Fibroblast of lung (primary cell): ENCODE data around the gene HLA-DOA. TPM values are rescaled to one million over a fixed set of nuclear protein-coding genes. Genes with fewer than 3 reads are reported as not detected.

ENCODE experiments used
- DNase-seq, 2 donors: peaks; one replicate each; pipeline versions ENCODE4 v3.0.0 to v3.0.0-alpha.2; 2010; ENCODE audit warnings: low read depth in 2 of 2
- H2AFZ ChIP-seq: 2 replicates; pipeline ENCODE4 v1.5.1; 2012; ENCODE audit warnings: low read length, control low read depth, inconsistent platforms
- H3K27ac ChIP-seq: 2 replicates; pipeline ENCODE4 v1.5.1; 2011; ENCODE audit warnings: low read length, control low read depth; ENCODE audit not compliant: insufficient read depth
- H3K27me3 ChIP-seq: 2 replicates; pipeline ENCODE4 v1.5.1; 2011; ENCODE audit warnings: mild to moderate bottlenecking, low read length; ENCODE audit not compliant: control insufficient read depth, insufficient read depth
- H3K36me3 ChIP-seq: 2 replicates; pipeline ENCODE4 v1.5.1; 2011; ENCODE audit warnings: low read length; ENCODE audit not compliant: control insufficient read depth, insufficient read depth
- H3K4me1 ChIP-seq: 2 replicates; pipeline ENCODE4 v1.5.1; 2011; ENCODE audit warnings: low read length; ENCODE audit not compliant: control insufficient read depth, insufficient read depth; ENCODE audit errors: extremely low read depth
- H3K4me2 ChIP-seq: 2 replicates; pipeline ENCODE4 v1.5.1; 2011; ENCODE audit warnings: low read length, control low read depth; ENCODE audit not compliant: insufficient read depth; ENCODE audit errors: extremely low read depth
- H3K4me3 ChIP-seq, 4 experiments: fragments of 200-600 bp in 1 of 4; sonication (generic) in 1 of 4; replicated peaks in 1 of 4; 2 replicates each; pipeline ENCODE4 v1.5.1; 2011 to 2016; ENCODE audit warnings: low read length in 4 of 4, low read depth in 3 of 4, mild to moderate bottlenecking in 3 of 4, control low read depth in 2 of 4, inconsistent platforms in 1 of 4, mixed read lengths in 1 of 4; ENCODE audit not compliant: insufficient read depth in 1 of 4; ENCODE audit errors: control extremely low read depth in 1 of 4
- H3K79me2 ChIP-seq: 2 replicates; pipeline ENCODE4 v1.5.1; 2012; ENCODE audit warnings: mild to moderate bottlenecking, low read length, inconsistent platforms; ENCODE audit not compliant: control insufficient read depth, insufficient read depth
- H3K9ac ChIP-seq: 2 replicates; pipeline ENCODE4 v1.5.1; 2011; ENCODE audit warnings: mild to moderate bottlenecking, low read length, control low read depth; ENCODE audit not compliant: insufficient read depth
- H3K9me3 ChIP-seq: 2 replicates; pipeline ENCODE4 v1.5.1; 2012; ENCODE audit warnings: low read depth, low read length; ENCODE audit not compliant: control insufficient read depth, insufficient read depth
- H4K20me1 ChIP-seq: 2 replicates; pipeline ENCODE4 v1.5.1; 2011; ENCODE audit warnings: low read length; ENCODE audit not compliant: control insufficient read depth, insufficient read depth; ENCODE audit errors: extremely low read depth
- EZH2 ChIP-seq: IDR thresholded peaks from 2 replicates; pipeline ENCODE4 v1.5.1; 2012; ENCODE audit warnings: low read length, control low read depth, mild to moderate bottlenecking; ENCODE audit errors: missing control alignments
- polyA plus RNA-seq, 2 donors: library from polyadenylated mRNA; depleted of rRNA in 1 of 2; stranded (reverse) in 1 of 2; unstranded in 1 of 2; fragments of >200 nt; gene quantifications; 2 replicates each; pipeline ENCODE4 v1.2.1, GENCODE V29; 2011 to 2012; ENCODE audit warnings: missing spikeins in 1 of 2
- total RNA-seq: library from RNA; depleted of rRNA; stranded (reverse); fragments of >200 nt; gene quantifications from 2 replicates; pipeline ENCODE4 v1.2.1, GENCODE V29; 2014
- TF ChIP-seq, protein P1 (sequence below), 2 donors: IDR thresholded peaks in 1 of 2; conservative IDR thresholded peaks in 1 of 2; 1 replicate in 1 of 2; 2 replicates in 1 of 2; pipeline ENCODE4 v1.5.1; 2011 to 2012; ENCODE audit warnings: low read length in 2 of 2, control low read depth in 1 of 2, inconsistent platforms in 1 of 2, low read depth in 1 of 2, mild to moderate bottlenecking in 1 of 2

Gene HLA-DOA
- total and polyA plus RNA-seq, 2 donors (not counting 1 experiment from before 2014, with no cell fraction given), result not detected

- Histone ChIP-seq H3K79me2 (no peaks in the 10 kb centered on the region), H2AFZ (no peak overlapping the region), H4K20me1 (no peaks in the 10 kb centered on the region), H3K4me2 (no peak overlapping the region), H3K9ac (no peak overlapping the region), H3K27ac (no peak overlapping the region), H3K36me3 (no peaks in the 10 kb centered on the region), H3K27me3 (peaks cover 13% of the 10 kb centered on the region), H3K9me3 (no peaks in the 10 kb centered on the region), H3K4me3 (peak overlapping the region in 1 of 4 experiments; percentile 46), H3K4me1 (no peaks in the 10 kb centered on the region)
- DNase-seq, result no peak
- TF ChIP-seq EZH2, result no peak
- TF ChIP-seq, protein P1, sequence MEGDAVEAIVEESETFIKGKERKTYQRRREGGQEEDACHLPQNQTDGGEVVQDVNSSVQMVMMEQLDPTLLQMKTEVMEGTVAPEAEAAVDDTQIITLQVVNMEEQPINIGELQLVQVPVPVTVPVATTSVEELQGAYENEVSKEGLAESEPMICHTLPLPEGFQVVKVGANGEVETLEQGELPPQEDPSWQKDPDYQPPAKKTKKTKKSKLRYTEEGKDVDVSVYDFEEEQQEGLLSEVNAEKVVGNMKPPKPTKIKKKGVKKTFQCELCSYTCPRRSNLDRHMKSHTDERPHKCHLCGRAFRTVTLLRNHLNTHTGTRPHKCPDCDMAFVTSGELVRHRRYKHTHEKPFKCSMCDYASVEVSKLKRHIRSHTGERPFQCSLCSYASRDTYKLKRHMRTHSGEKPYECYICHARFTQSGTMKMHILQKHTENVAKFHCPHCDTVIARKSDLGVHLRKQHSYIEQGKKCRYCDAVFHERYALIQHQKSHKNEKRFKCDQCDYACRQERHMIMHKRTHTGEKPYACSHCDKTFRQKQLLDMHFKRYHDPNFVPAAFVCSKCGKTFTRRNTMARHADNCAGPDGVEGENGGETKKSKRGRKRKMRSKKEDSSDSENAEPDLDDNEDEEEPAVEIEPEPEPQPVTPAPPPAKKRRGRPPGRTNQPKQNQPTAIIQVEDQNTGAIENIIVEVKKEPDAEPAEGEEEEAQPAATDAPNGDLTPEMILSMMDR (conservative IDR thresholded peaks at IDR 0.05 in 1 of 2, IDR thresholded peaks at IDR 0.05 in 1 of 2; ENCODE audit: low read depth in 1 of 2, low read length in 2 of 2), result no peak
These were observed 10.0 kb upstream of the HLA-DOA start for GRCh38 chr6:33019372-33019771.

DNA sequence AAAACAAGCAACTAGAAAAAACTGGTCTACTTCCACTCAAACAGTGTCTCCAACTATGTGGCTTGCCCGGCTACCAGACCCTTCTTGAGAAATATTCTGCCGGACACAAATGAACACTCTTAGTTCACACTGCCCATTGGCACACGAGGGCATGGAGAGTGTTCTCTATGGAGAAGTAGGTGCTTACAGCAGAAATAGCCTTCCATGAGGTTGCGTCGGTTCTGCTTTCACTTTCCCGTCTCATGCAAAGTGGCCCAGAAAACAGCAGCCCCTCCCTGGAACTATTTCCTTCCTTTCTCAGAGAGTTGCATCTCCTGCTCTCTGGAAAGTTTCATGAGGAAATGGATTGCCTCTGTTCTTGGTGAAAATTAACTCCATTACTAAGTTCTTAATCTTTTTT is 9.5 kb upstream of the HLA-DOA start:
- H3K9me3 ChIP-seq, result no peaks in the 10 kb centered on the region
- H3K79me2 ChIP-seq, result no peaks in the 10 kb centered on the region
- peak overlapping the region; percentile 72 for H3K4me2 ChIP-seq
- H3K36me3 ChIP-seq, result no peaks in the 10 kb centered on the region
- peak overlapping the region; percentile 42 for H2AFZ ChIP-seq
- H3K27ac ChIP-seq, result no peak overlapping the region
- no peaks in the 10 kb centered on the region for H3K4me1 ChIP-seq
- H3K4me3 ChIP-seq, result peak overlapping the region in 3 of 4 experiments; percentile 5 to 46 (median 39)
- no peaks in the 10 kb centered on the region for H4K20me1 ChIP-seq
- peaks cover 17% of the 10 kb centered on the region for H3K27me3 ChIP-seq
- peak in 1 of 2 donors; percentile 33 for DNase-seq
- TF ChIP-seq EZH2, result no peak
- TF ChIP-seq, protein P1 (conservative IDR thresholded peaks at IDR 0.05 in 1 of 2, IDR thresholded peaks at IDR 0.05 in 1 of 2; ENCODE audit: low read depth in 1 of 2, low read length in 2 of 2), result no peak
- no peak overlapping the region for H3K9ac ChIP-seq

GRCh38 chr6:33018418-33018817 is 9.0 kb upstream of the HLA-DOA start:
- Histone ChIP-seq H3K9ac (no peak overlapping the region), H4K20me1 (no peaks in the 10 kb centered on the region), H3K79me2 (no peaks in the 10 kb centered on the region), H3K9me3 (no peaks in the 10 kb centered on the region), H3K4me1 (no peaks in the 10 kb centered on the region), H3K4me2 (peak overlapping the region; percentile 72), H3K27ac (no peak overlapping the region), H2AFZ (no peak overlapping the region), H3K4me3 (no peak overlapping the region), H3K27me3 (peaks cover 21% of the 10 kb centered on the region), H3K36me3 (no peaks in the 10 kb centered on the region)
- TF ChIP-seq EZH2, result no peak
- TF ChIP-seq, protein P1 (conservative IDR thresholded peaks at IDR 0.05 in 1 of 2, IDR thresholded peaks at IDR 0.05 in 1 of 2; ENCODE audit: low read depth in 1 of 2, low read length in 2 of 2), result no peak
- no peak for DNase-seq
